VCaP (cell line): ENCODE measurements around the gene CSAD.

Source experiments
- H3K27ac ChIP-seq: fragments of 450-650 bp; 2 replicates; pipeline ENCODE4 v1.5.1; 2017
- CTCF ChIP-seq: fragments of 450-650 bp; conservative IDR thresholded peaks from 2 replicates; pipeline ENCODE4 v1.5.1; 2017; ENCODE audit warnings: mild to moderate bottlenecking, moderate library complexity

The CSAD gene

GRCh38 chr12:53147181-53147580 lies 33.5 kb downstream of the CSAD start:
- H3K27ac ChIP-seq, result no peak overlapping the region
- TF ChIP-seq CTCF, result no peak

GRCh38 chr12:53145383-53146260 lies 35.1 kb downstream of the CSAD start:
- TF ChIP-seq CTCF, result no peak
- H3K27ac ChIP-seq, result no peak overlapping the region

- TF ChIP-seq CTCF, result no peak
- H3K27ac ChIP-seq, result no peak overlapping the region
Measured at GRCh38 chr12:53143355-53143754, 37.4 kb downstream of the CSAD start.

- TF ChIP-seq CTCF, result no peak
- no peak overlapping the region for H3K27ac ChIP-seq
Measured at GRCh38 chr12:53133722-53134121, 47.0 kb downstream of the CSAD start.

- TF ChIP-seq CTCF, result no peak
- H3K27ac ChIP-seq, result no peak overlapping the region
Measured at GRCh38 chr12:53131844-53132243, 48.9 kb downstream of the CSAD start.

- TF ChIP-seq CTCF, result no peak
- no peak overlapping the region for H3K27ac ChIP-seq
Measured at GRCh38 chr12:53128780-53129569, 51.8 kb downstream of the CSAD start.

GRCh38 chr12:53127169-53127568 lies 53.6 kb downstream of the CSAD start:
- TF ChIP-seq CTCF, result no peak
- H3K27ac ChIP-seq, result no peak overlapping the region
